Measurements from ENCODE around the gene BBC3.

The BBC3 gene

DNA sequence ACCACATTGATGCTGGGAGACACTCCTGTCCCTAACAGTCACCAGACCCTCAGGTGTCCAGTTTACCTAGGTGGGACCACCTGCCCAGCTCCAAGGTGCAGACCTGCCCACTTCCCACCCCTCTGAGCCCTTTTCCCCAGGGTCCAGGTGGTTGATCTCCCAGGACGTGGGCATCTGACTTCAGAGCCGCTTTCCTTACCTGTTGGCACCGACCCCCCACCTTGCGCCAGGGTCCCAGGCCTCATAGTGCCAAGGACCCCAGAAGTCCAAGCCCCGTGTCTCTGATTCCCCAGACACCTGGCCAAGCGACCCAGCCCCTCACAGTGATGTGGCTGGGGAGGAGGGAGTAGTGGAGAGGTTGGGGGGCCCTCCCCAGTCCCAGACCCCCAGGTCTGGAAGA is 9.6 kb upstream of the BBC3 start:
- Histone ChIP-seq H3F3A (ENCODE audit: insufficient read depth) (peaks cover 20% of the 10 kb centered on the region), H3K79me2 (ENCODE audit: insufficient read depth, low read length) (no peaks in the 10 kb centered on the region), H3K4me3 (ENCODE audit: insufficient read depth, low read length, poor library complexity, severe bottlenecking) (no peak overlapping the region), H3K4me2 (ENCODE audit: low read depth, low read length, poor library complexity, severe bottlenecking) (no peak overlapping the region), H3K9me2 (replicated peaks; ENCODE audit: insufficient read depth, low read length) (no peaks in the 10 kb centered on the region), H4K20me1 (ENCODE audit: low read depth, low read length) (no peaks in the 10 kb centered on the region), H3K9ac (ENCODE audit: low read length) (no peak overlapping the region), H3K9me3 (ENCODE audit: insufficient read depth, low read length) (no peaks in the 10 kb centered on the region), H3K27ac (ENCODE audit: low read depth, low read length) (no peak overlapping the region), H3K36me3 (ENCODE audit: low read length) (no peaks in the 10 kb centered on the region), H2AFZ (ENCODE audit: low read depth, low read length, severe bottlenecking) (no peak overlapping the region), H3K27me3 (ENCODE audit: low read length) (no peaks in the 10 kb centered on the region)
- TF ChIP-seq CTCF (IDR thresholded peaks at IDR 0.05; ENCODE audit: insufficient read depth, low read length, poor library complexity, severe bottlenecking) (no peak), EZH2phosphoT487 (conservative IDR thresholded peaks at IDR 0.05; ENCODE audit: low read length) (no peak)

DNA sequence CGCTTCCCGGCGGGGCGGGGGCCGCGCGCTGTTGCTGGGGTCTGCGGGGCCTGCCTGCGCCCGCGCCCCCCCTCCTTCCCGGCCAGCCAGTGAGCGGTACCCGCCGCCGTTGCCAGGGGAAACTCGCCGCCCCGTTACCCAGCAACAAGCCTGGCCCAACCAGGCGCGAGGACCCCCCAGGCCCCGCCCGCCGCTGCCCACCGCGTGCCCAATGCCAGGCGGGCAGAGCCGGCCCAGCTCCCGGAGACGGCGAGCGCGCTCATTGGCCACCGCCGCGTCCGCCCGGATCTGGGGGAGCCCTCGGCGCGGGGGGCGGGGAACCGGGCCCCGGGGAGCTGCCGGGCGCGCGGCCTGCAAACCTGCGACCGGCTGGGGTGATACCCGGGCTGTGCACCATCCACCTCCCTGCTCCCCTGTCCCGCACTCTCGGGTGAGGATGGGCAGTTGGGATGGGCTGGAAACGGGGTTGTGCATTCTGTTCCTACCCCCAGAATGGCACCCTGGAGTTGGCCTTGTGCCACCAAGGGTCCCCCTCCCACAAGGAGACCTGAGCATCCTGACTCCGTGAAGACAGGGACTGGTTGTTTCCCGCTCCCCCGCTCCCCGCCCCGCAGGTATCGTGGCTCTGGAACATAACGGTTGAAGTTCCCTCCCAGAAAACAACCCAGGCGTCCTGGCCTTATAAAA is 8.8 kb upstream of the BBC3 start:
- Histone ChIP-seq H3K27ac (ENCODE audit: low read depth, low read length) (no peak overlapping the region), H3K9ac (ENCODE audit: low read length) (no peak overlapping the region)

GRCh38 chr19:47239152-47239551 is 8.2 kb upstream of the BBC3 start:
- H3K9ac ChIP-seq (ENCODE audit: low read length), result no peak overlapping the region
- no peaks in the 10 kb centered on the region for H3K9me3 ChIP-seq (ENCODE audit: insufficient read depth, low read length)
- no peak overlapping the region for H2AFZ ChIP-seq (ENCODE audit: low read depth, low read length, severe bottlenecking)
- H3K9me2 ChIP-seq (replicated peaks; ENCODE audit: insufficient read depth, low read length), result no peaks in the 10 kb centered on the region
- H3K27ac ChIP-seq (ENCODE audit: low read depth, low read length), result no peak overlapping the region
- H3K27me3 ChIP-seq (ENCODE audit: low read length), result no peaks in the 10 kb centered on the region
- TF ChIP-seq CTCF (IDR thresholded peaks at IDR 0.05; ENCODE audit: insufficient read depth, low read length, poor library complexity, severe bottlenecking) (no peak), EZH2phosphoT487 (conservative IDR thresholded peaks at IDR 0.05; ENCODE audit: low read length) (no peak)
- H3K36me3 ChIP-seq (ENCODE audit: low read length), result no peaks in the 10 kb centered on the region
- H4K20me1 ChIP-seq (ENCODE audit: low read depth, low read length), result no peaks in the 10 kb centered on the region
- H3F3A ChIP-seq (ENCODE audit: insufficient read depth), result peaks cover 20% of the 10 kb centered on the region
- H3K4me2 ChIP-seq (ENCODE audit: low read depth, low read length, poor library complexity, severe bottlenecking), result no peak overlapping the region
- no peaks in the 10 kb centered on the region for H3K79me2 ChIP-seq (ENCODE audit: insufficient read depth, low read length)
- no peak overlapping the region for H3K4me3 ChIP-seq (ENCODE audit: insufficient read depth, low read length, poor library complexity, severe bottlenecking)

More for the DNA sequence above, 8.8 kb upstream of the BBC3 start:
- TF ChIP-seq CTCF (IDR thresholded peaks at IDR 0.05; ENCODE audit: insufficient read depth, low read length, poor library complexity, severe bottlenecking), result no peak
- no peak for TF ChIP-seq EZH2phosphoT487 (conservative IDR thresholded peaks at IDR 0.05; ENCODE audit: low read length)
- Histone ChIP-seq H3K9me3 (ENCODE audit: insufficient read depth, low read length) (no peaks in the 10 kb centered on the region), H3F3A (ENCODE audit: insufficient read depth) (peaks cover 20% of the 10 kb centered on the region), H3K36me3 (ENCODE audit: low read length) (no peaks in the 10 kb centered on the region), H3K9me2 (replicated peaks; ENCODE audit: insufficient read depth, low read length) (no peaks in the 10 kb centered on the region), H3K4me3 (ENCODE audit: insufficient read depth, low read length, poor library complexity, severe bottlenecking) (no peak overlapping the region), H3K79me2 (ENCODE audit: insufficient read depth, low read length) (no peaks in the 10 kb centered on the region), H4K20me1 (ENCODE audit: low read depth, low read length) (no peaks in the 10 kb centered on the region), H3K4me2 (ENCODE audit: low read depth, low read length, poor library complexity, severe bottlenecking) (no peak overlapping the region), H2AFZ (ENCODE audit: low read depth, low read length, severe bottlenecking) (no peak overlapping the region), H3K27me3 (ENCODE audit: low read length) (no peaks in the 10 kb centered on the region)

Measured in SU-DHL-6 (cell line).